Keratinocyte (primary cell): ENCODE measurements around the gene PLXNB3. TPM values are rescaled to one million over a fixed set of nuclear protein-coding genes. Genes with fewer than 3 reads are reported as not detected.
A peak's percentile ranks its signal among the peaks of the same experiment; 100 is the strongest.

Source experiments
- DNase-seq: peaks from one replicate; pipeline ENCODE4 v3.0.0-alpha.2; 2011; ENCODE audit warnings: low read depth, missing footprints, low spot score
- FAIRE-seq: peaks from 2 replicates; lab custom pipeline; 2011; peaks lifted over from hg19 to GRCh38; lab: Jason Lieb, UNC
- H2AFZ ChIP-seq: 2 replicates; pipeline ENCODE4 v1.6.0; 2012; ENCODE audit warnings: low read length, control low read depth, inconsistent platforms; ENCODE audit not compliant: control insufficient read depth
- H3K27ac ChIP-seq: 2 replicates; pipeline ENCODE4 v1.5.1; 2011; ENCODE audit warnings: low read length; ENCODE audit not compliant: control insufficient read depth, insufficient read depth
- H3K27me3 ChIP-seq: 3 replicates; pipeline ENCODE4 v1.6.0; 2011; ENCODE audit warnings: low read length; ENCODE audit not compliant: control insufficient read depth, insufficient read depth; ENCODE audit errors: extremely low read depth
- H3K36me3 ChIP-seq, 2 experiments: 2 replicates in 1 of 2; 3 replicates in 1 of 2; pipeline ENCODE4 v1.5.1; 2011; ENCODE audit warnings: low read length in 2 of 2, mild to moderate bottlenecking in 1 of 2; ENCODE audit not compliant: control insufficient read depth in 2 of 2, insufficient read depth in 2 of 2; ENCODE audit errors: extremely low read depth in 1 of 2
- H3K4me1 ChIP-seq: 3 replicates; pipeline ENCODE4 v1.5.1; 2011; ENCODE audit warnings: low read length; ENCODE audit not compliant: control insufficient read depth, insufficient read depth; ENCODE audit errors: extremely low read depth
- H3K4me2 ChIP-seq: 3 replicates; pipeline ENCODE4 v1.6.0; 2011; ENCODE audit warnings: low read depth, low read length; ENCODE audit not compliant: control insufficient read depth, insufficient read depth; ENCODE audit errors: extremely low read depth
- H3K4me3 ChIP-seq, 3 experiments: fragments of 200-600 bp in 1 of 3; sonication (generic) in 1 of 3; 2 replicates in 2 of 3; 3 replicates in 1 of 3; pipeline ENCODE4 v1.5.1; 2011 to 2016; ENCODE audit warnings: low read length in 3 of 3, mild to moderate bottlenecking in 3 of 3, control low read depth in 2 of 3, inconsistent platforms in 1 of 3, low read depth in 1 of 3, mixed read lengths in 1 of 3, mixed run types in 1 of 3, moderate library complexity in 1 of 3; ENCODE audit not compliant: control insufficient read depth in 2 of 3, insufficient read depth in 2 of 3; ENCODE audit errors: extremely low read depth in 1 of 3
- H3K79me2 ChIP-seq: 2 replicates; pipeline ENCODE4 v1.6.0; 2012; ENCODE audit warnings: low read length; ENCODE audit not compliant: control insufficient read depth, insufficient read depth
- H3K9ac ChIP-seq: 3 replicates; pipeline ENCODE4 v1.6.0; 2011; ENCODE audit warnings: low read length; ENCODE audit not compliant: control insufficient read depth, insufficient read depth; ENCODE audit errors: extremely low read depth
- H3K9me1 ChIP-seq: 3 replicates; pipeline ENCODE4 v1.6.0; 2011; ENCODE audit warnings: low read length; ENCODE audit not compliant: control insufficient read depth, insufficient read depth; ENCODE audit errors: extremely low read depth
- H3K9me3 ChIP-seq: 2 replicates; pipeline ENCODE4 v1.5.1; 2012; ENCODE audit warnings: low read depth, low read length; ENCODE audit not compliant: control insufficient read depth
- H4K20me1 ChIP-seq: 3 replicates; pipeline ENCODE4 v1.6.0; 2011; ENCODE audit warnings: low read length; ENCODE audit not compliant: control insufficient read depth, insufficient read depth; ENCODE audit errors: extremely low read depth
- EZH2 ChIP-seq: IDR thresholded peaks from one replicate; pipeline ENCODE4 v1.6.1; 2012; ENCODE audit warnings: inconsistent platforms, mild to moderate bottlenecking, low read length, moderate library complexity
- dilution Hi-C: fragments of 300-500 bp; cut with MboI; formaldehyde crosslinking; loops from one replicate; pipeline ENCODE4 v1.7.0; 2020; ENCODE audit warnings: low sequenced_read_pairs; ENCODE audit not compliant: extremely low pct_ligation_motif_present
- polyA plus RNA-seq, 5 experiments: library from polyadenylated mRNA; depleted of rRNA in 3 of 5; stranded (reverse) in 3 of 5; stranded (forward) in 1 of 5; unstranded in 1 of 5; fragments of >200 nt; gene quantifications; 1 replicate in 1 of 5; 2 replicates in 3 of 5; 3 replicates in 1 of 5; pipeline versions ENCODE4 v1.2.1 to v1.2.3, GENCODE V29; 2011 to 2012; ENCODE audit warnings: missing spikeins in 2 of 5, low read depth in 1 of 5, low replicate concordance in 1 of 5
- TF ChIP-seq, protein P1 (sequence below), 3 experiments: IDR thresholded peaks in 1 of 3; conservative IDR thresholded peaks in 1 of 3; optimal IDR thresholded peaks in 1 of 3; 2 replicates in 2 of 3; 3 replicates in 1 of 3; pipeline versions ENCODE3 to v1.5.1; 2011; ENCODE audit warnings: low read length in 3 of 3, mild to moderate bottlenecking in 3 of 3, moderate library complexity in 2 of 3, control low read depth in 1 of 3, inconsistent platforms in 1 of 3; ENCODE audit not compliant: insufficient read depth in 2 of 3; ENCODE audit errors: extremely low read depth in 1 of 3

The PLXNB3 gene
- polyA plus RNA-seq, 1 donor (not counting 4 experiments of a cell fraction or from before 2014, with no cell fraction given) = 7.2 TPM

DNA sequence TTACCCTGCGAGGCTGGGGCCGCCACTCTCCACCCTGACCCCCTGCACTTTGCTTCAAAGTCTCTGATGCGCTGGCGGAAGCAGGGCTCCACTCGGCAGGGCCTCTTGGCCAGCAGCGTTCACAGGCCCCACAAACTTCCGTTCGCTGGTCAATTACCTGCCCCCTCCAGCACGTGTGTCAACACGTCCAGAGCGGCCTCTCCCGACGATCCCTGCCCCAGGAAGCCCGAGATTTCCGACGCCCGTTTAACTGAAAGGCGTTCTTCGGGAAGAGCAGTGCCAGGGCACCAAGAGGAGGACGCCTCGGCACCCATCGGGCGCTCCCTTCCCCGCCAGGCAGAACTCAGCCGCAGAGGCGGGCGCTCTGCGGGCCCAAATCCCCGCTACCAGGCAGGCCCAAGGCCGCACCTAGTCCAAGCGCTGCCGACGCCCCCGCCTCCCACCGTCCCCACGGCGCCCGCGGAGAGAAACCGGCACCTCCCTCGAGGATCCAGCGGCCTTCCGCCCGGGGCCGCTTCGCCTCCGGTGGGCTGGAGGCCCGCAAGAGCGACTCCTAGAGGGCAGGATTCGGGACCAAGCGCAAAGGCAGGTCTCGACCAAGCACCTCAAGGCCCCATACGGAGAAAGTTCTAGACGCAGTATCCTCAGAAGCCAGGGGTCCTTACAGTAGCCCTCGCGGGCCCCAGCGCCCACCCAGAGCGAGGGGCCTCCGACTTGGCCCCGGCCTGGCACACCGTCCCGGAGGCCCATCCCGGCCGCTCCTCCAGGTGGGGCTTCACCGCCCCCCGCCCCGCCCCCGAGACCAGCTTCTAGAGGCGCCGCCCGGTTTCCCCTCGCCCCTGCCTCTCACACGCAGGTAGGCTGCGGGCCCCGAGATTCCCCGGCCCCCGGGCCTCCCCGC lies 40.4 kb upstream of the PLXNB3 start:
- H4K20me1 ChIP-seq = peaks cover 2% of the 10 kb centered on the region
- H3K79me2 ChIP-seq = peaks cover 27% of the 10 kb centered on the region
- peak overlapping the region; percentile 86 for H3K4me2 ChIP-seq
- no peaks in the 10 kb centered on the region for H3K9me3 ChIP-seq
- dilution Hi-C loops = no loop called here
- DNase-seq (no peak), FAIRE-seq (no peak)
- peaks cover 1 to 9% of the 10 kb centered on the region in 2 experiments for H3K36me3 ChIP-seq
- H3K27me3 ChIP-seq = no peaks in the 10 kb centered on the region
- no peak overlapping the region for H2AFZ ChIP-seq
- H3K27ac ChIP-seq = peak overlapping the region; percentile 82
- no peaks in the 10 kb centered on the region for H3K9me1 ChIP-seq
- H3K9ac ChIP-seq = peak overlapping the region; percentile 78
- TF ChIP-seq, protein P1, sequence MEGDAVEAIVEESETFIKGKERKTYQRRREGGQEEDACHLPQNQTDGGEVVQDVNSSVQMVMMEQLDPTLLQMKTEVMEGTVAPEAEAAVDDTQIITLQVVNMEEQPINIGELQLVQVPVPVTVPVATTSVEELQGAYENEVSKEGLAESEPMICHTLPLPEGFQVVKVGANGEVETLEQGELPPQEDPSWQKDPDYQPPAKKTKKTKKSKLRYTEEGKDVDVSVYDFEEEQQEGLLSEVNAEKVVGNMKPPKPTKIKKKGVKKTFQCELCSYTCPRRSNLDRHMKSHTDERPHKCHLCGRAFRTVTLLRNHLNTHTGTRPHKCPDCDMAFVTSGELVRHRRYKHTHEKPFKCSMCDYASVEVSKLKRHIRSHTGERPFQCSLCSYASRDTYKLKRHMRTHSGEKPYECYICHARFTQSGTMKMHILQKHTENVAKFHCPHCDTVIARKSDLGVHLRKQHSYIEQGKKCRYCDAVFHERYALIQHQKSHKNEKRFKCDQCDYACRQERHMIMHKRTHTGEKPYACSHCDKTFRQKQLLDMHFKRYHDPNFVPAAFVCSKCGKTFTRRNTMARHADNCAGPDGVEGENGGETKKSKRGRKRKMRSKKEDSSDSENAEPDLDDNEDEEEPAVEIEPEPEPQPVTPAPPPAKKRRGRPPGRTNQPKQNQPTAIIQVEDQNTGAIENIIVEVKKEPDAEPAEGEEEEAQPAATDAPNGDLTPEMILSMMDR (optimal IDR thresholded peaks at IDR 0.05 in 1 of 3, IDR thresholded peaks at IDR 0.05 in 1 of 3, conservative IDR thresholded peaks at IDR 0.05 in 1 of 3; ENCODE audit: extremely low read depth in 1 of 3, insufficient read depth in 2 of 3, low read length in 3 of 3) = peak in 1 of 3 experiments; percentile 31
- no peak for TF ChIP-seq EZH2
- peaks cover 35% of the 10 kb centered on the region for H3K4me1 ChIP-seq
- peak overlapping the region; percentile 63 to 83 (median 72) for H3K4me3 ChIP-seq

- peaks cover 23% of the 10 kb centered on the region for H3K79me2 ChIP-seq
- DNase-seq = no peak
These were observed 39.6 kb upstream of the PLXNB3 start, which contains the start of the genes ABCD1 and BCAP31 for GRCh38 chrX:153724252-153725038. Gene ABCD1, plus strand, starts transcription at chrX:153724856. Its CDS starts 411 bp downstream, at chrX:153725267. Gene BCAP31, minus strand, starts transcription at chrX:153724387. Its CDS starts 1,143 bp downstream, at chrX:153723244.

More at GRCh38 chrX:153724252-153725038, 39.6 kb upstream of the PLXNB3 start, which contains the start of the genes ABCD1 and BCAP31:
- H3K9me1 ChIP-seq = no peaks in the 10 kb centered on the region
- TF ChIP-seq EZH2 = no peak
- TF ChIP-seq, protein P1 (optimal IDR thresholded peaks at IDR 0.05 in 1 of 3, IDR thresholded peaks at IDR 0.05 in 1 of 3, conservative IDR thresholded peaks at IDR 0.05 in 1 of 3; ENCODE audit: extremely low read depth in 1 of 3, insufficient read depth in 2 of 3, low read length in 3 of 3) = no peak
- peak within 1 kb of the TSS; percentile 82 for H3K27ac ChIP-seq
- H3K4me2 ChIP-seq = peak within 1 kb of the TSS; percentile 86
- H3K9me3 ChIP-seq = no peaks in the 10 kb centered on the region
- peaks cover 34% of the 10 kb centered on the region for H3K4me1 ChIP-seq
- FAIRE-seq = no peak
- dilution Hi-C loops = no loop called here
- peak within 1 kb of the TSS; percentile 63 to 83 (median 72) for H3K4me3 ChIP-seq
- H3K36me3 ChIP-seq = peaks cover 1 to 6% of the 10 kb centered on the region in 2 experiments
- peaks cover 2% of the 10 kb centered on the region for H4K20me1 ChIP-seq
- no peak within 1 kb of the TSS for H2AFZ ChIP-seq
- H3K9ac ChIP-seq = peak within 1 kb of the TSS; percentile 78
- no peaks in the 10 kb centered on the region for H3K27me3 ChIP-seq
